ENCODE measurements around the gene DEPDC4.
"Not testable (repeated sequence)": the region's sequence is repeated elsewhere in the genome, so short reads cannot be mapped to it uniquely, and the experiment has no call there.

DEPDC4 gene

DNA sequence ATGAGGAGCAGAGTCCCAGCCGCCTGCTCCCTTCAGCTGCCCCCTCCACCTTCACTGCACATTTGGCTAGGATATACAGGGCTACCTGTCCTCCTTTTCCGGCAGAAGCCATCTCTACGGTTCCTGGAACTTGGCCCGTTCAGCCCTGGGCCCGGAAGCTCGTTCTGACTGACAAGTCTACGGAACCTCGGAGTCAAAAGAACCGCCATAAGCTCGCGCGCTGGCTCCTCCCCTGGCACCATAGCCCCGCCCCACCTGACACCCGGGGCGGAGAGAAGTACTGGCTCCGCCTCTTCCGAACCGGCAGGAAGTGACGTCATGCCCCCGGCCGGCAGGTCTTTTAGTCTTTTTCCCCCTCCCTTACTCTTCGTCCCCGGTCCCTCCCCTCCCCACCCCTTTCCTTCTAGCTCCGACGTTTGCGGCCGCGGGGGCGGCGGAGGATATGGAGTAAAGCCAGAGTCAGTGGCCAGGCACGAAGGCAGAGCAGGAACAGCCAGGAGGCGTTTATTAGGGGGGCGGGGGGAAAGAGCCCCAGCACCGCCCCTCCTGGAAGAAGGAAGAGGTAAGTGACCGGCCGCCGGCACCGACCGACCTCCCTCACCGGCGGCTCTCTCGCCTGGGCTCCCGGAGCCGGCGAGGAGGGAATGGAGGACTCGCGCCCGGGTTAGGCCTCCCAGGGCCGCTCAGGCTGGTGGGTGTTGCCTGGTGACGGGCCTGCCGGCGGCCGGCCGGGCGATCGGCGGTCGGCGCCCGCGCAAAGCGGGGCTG is at the start of gene DEPDC4, which contains the start of gene SCYL2:
Gene DEPDC4, minus strand, starts transcription at position 245 of the 768 bp plus-strand sequence. Its CDS starts 3 bp downstream, at position 242.
Gene SCYL2, plus strand, starts transcription at position 343 of the 768 bp plus-strand sequence. CDS start 15,794 bp downstream, outside the sequence.
- DNase-seq (ENCODE audit: low read depth in 2 of 3, low spot score in 1 of 3): peak; percentile 86 to 88 (median 87)

DNA sequence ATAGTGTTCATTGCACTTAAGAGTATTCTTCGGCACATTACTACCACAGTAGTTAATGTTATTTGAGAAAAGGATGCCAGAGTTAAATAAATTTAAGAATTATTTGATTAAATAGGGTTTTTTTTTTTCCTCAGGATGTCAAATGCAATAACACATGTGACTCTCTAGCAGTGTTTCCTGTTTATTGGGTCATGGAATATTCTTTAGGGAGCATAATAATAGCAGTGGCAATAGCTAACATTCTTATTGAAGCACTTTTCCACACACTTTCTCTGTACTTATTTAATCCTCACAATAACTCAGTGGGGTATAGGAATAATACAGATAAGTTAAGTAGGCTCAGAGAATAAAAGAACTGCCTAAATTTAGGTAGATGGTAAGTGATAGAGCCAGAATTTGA is 44.4 kb upstream of the DEPDC4 start:
- no peak for DNase-seq (ENCODE audit: low read depth in 2 of 3, low spot score in 1 of 3)

DNA sequence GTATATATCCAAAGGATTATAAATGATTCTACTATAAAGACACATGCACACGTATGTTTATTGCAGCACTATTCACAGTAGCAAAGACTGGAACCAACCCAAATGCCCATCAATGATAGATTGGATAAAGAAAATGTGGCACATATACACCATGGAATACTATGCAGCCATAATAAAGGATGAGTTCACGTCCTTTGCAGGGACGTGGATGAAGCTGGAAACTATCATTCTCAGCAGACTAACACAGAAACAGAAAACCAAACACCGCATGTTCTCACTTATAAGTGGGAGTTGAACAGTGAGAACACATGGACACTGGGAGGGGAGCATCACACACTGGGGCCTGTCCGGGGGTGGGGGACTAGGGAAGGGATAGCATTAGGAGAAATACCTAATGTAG is 41.3 kb upstream of the DEPDC4 start:
- DNase-seq (ENCODE audit: low read depth in 2 of 3, low spot score in 1 of 3): not testable (repeated sequence)

DNA sequence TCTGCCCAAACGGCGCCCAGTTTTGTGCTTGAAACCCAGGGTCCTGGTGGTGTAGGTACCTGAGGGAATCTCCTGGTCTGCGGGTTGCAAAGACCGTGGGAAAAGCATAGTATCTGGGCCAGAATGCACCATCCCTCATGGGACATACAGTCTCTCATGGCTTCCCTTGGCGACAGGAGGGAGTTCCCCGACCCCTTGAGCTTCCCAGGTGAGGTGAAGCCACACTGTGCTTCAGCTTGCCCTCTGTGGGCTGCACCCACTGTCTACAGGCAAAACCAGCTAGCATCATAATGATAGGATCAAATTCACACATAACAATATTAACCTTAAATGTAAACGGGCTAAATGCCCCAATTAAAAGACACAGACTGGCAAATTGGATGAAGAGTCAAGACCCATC is 37.5 kb upstream of the DEPDC4 start:
- not testable (repeated sequence) for DNase-seq (ENCODE audit: low read depth in 2 of 3, low spot score in 1 of 3)

DNA sequence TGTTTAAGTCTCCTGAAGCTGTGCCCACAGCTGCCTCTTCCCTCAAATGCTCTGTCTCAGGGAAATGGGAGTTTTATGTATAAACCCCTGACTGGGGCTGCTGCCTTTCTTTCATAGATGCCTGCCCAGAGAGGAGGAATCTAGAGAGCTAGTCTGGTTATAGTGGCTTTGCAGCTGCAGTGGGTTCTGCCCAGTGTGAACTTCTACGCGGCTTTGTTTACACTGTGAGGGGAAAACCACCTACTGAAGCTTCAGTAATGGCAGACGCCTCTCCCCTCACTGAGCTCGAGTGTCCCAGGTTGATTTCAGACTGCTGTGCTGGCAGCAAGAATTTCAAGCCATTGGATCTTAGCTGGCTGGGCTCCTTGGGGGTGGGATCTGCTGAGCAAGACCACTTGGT is 37.0 kb upstream of the DEPDC4 start:
- DNase-seq (ENCODE audit: low read depth in 2 of 3, low spot score in 1 of 3): no peak

DNA sequence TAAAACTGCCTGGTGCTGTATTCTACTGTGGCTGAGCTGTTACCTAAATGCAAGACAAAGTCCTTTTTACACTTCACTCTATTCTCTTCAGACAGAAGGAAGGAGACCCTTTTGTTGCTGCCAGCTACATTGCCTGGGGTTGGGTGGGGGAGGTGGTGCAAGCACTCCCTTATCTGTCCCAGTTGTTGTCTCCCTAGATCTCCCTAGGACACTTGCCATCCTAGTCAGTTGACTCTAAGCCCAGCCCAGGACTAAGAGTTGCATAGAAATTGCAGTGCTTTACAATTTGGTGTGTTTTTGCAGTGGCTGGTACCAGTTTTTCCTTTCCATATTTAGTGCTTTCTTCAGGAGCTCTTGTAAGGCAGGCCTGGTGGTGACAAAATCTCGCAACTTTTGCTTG is 35.2 kb upstream of the DEPDC4 start:
- no peak for DNase-seq (ENCODE audit: low read depth in 2 of 3, low spot score in 1 of 3)

DNA sequence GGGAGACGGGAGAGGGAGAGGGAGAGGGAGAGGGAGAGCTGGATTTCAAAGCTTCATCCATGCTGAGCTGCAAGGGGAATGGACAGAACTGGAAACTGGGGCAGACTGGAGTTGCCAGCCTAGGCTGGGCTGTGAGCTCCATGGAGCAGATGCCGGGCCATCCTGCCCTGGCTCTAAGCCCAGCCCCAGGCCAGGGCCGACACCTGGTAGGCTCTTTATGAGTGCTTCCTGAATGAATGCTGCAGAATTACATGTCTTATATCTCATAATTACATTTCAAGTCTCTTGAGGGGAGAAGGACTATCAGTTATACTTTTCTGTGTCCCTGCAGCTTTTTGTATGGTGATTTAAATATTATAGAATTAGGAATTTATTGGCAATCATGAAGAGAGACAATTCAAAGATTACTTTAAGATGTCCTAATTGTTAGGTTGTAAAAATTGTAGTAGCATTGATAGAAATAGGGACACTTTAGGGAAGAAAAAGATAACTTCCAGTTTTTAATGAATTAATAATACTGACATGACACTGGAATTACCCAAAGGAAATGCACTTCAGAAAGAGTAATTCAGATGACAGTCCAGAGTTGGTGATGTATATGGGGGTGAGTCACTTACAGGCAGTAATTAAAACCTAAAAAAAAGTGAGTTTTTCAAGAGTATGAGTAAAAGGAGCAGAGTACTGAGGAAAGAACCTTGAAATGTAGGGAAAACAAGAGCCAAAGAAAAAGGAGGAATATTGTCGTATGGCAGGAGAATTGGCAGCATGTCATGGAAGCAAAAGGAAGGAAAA is 29.1 kb upstream of the DEPDC4 start:
- no peak for DNase-seq (ENCODE audit: low read depth in 2 of 3, low spot score in 1 of 3)

DNA sequence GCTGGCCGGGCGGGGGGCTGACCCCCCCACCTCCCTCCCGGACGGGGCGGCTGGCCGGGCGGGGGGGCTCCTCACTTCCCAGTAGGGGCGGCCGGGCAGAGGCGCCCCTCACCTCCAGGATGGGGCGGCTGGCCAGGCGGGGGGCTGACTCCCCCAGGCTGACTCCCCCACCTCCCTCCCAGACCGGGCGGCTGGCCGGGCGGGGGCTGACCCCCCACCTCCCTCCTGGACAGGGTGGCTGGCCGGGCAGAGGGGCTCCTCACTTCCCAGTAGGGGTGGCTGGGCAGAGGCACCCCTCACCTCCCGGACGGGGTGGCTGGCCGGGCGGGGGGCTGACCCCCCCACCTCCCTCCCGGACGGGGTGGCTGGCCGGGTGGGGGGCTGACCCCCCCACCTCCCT is 27.5 kb upstream of the DEPDC4 start:
- DNase-seq (ENCODE audit: low read depth in 2 of 3, low spot score in 1 of 3): not testable (repeated sequence)

DNA sequence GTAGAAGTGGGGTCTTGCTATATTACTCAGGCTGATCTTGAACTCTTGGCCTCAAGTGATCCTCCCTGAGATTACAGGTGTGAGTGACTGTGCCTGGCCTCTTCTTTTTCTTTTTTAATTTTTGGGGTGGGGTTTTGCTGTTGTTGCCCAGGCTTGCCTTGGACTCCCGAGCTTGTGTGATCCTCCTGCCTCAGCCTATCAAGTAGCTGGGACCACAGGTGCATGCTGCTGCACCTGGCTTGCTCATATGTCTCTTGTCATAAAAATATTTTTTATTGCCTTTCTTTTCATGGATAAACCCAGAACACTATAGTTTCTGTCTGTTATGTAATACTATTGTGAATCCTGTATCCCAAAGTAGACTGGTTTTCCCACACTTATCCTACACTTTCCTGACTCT is 26.1 kb upstream of the DEPDC4 start:
- no peak for DNase-seq (ENCODE audit: low read depth in 2 of 3, low spot score in 1 of 3)

DNA sequence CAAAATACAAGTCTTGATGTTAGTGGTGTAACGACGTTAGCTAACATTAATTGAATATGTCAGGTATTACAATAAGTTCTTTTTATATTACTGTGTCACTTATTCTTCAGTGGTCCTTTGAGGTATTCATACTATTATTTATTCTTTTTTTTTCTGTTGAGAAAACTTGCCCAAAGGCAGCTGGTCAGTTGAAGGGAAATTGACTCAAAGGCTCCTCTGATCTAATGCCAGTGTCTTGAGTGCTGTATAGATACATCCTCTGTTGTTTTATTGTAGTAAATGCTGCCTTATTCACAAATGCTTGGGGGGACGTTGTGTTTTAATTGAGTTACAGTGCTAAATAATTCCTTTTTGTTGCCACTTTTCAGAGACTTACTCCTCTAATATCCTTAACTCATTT is 23.1 kb upstream of the DEPDC4 start:
- no peak for DNase-seq (ENCODE audit: low read depth in 2 of 3, low spot score in 1 of 3)

DNA sequence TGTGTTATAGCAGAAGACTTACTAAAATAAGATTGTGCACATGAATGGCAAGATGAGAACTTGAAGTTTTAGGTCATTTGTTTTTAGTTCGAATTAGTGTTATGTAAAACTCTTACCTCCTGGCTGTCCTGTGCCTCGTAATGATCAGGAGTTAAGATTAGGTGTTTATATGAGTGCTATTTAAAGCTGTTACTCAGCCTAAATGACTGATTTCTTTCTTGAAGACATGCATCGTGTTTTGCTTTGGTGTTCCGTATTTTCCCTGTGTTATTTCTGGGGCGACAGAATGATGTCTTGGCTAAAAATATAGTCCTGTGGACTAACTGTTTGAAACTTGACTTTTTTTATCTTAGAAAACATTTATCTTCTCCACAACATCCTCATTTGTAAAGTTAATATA is 22.2 kb upstream of the DEPDC4 start:
- DNase-seq (ENCODE audit: low read depth in 2 of 3, low spot score in 1 of 3): no peak

DNA sequence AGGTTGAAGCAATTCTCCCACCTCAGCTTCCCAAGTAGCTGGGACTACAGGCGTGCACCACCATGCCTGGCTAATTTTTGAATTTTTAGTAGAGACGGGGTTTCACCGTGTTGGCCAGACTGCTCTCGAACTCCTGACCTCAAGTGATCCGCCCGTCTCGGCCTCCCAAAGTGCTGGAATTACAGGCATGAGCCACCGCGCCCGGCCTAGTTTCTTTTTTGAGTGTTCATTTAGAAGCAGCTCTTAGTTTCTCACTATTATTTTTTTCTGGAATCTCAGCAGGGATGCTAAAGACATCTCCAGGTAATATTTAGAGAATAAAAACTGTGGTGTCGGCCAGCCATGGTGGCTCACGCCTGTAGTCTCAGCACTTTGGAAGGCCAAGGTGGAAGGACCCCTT is 17.7 kb upstream of the DEPDC4 start:
- not testable (repeated sequence) for DNase-seq (ENCODE audit: low read depth in 2 of 3, low spot score in 1 of 3)

DNA sequence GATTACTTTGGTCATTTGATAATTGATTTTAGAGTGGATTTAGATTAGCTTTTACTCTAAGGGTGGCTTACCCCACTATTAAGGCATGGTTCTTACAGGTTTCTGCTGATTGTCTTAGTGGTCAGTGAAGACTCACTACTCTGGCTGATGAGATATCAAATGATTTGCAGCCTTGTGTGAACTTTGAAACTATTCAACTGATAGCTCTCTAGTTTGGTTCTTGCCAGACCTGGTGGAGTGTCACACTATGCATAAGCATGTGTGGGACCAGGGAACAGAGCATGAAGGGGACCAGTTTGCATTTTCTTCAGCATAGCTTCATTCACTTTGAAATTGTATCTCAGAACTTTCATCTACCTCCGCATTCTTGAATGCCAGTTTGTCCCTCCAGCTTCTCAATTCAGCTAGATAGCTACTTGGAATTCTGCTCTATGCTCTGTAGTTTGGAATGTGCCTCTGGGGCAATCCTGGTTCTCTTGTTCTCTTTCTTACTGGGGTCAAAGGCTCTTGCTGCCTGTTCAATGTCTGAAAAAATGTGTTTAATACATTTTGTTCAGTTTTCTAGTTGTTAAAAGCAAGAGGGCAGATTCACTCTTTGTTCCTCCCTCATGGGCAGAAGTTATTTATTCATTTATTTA is 12.8 kb upstream of the DEPDC4 start:
- DNase-seq (ENCODE audit: low read depth in 2 of 3, low spot score in 1 of 3): no peak

DNA sequence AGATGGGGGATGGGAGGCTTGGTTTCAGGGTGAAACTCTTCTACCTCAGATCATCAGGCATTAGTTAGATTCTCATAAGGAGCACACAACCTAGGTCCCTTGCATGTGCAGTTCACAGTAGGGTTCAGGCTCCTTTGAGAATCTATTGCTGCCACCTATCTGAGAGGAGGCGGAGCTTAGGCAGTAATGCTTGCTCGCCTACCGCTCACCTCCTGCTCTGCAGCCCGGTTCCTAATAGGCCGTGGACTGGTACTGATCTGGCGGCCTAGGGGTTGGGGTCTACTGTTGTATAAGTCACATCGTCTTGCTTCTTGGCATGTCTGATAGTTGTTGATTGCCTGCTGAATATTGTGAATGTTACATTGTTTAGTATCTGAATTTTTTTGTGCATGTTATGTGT is 12.3 kb upstream of the DEPDC4 start:
- no peak for DNase-seq (ENCODE audit: low read depth in 2 of 3, low spot score in 1 of 3)

DNA sequence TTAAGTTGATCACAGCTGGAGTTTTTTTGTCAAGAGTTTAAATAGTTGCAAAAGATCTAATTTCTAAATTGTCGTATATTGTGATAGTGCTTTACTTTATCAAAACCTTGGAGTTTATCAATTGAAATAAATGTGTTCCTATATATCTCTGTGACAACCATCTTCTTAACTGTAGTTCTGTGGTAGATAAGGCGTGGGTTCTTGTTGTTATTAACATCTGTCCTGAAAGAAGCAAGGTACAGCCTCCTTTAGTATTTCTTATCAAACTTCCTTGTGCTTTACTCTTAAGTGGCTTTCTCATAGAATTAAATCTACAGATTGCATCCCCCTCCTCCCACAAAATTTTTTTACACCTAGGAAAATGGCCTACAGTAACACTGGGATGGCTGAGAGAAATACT is 7.4 kb upstream of the DEPDC4 start:
- DNase-seq (ENCODE audit: low read depth in 2 of 3, low spot score in 1 of 3): no peak

DNA sequence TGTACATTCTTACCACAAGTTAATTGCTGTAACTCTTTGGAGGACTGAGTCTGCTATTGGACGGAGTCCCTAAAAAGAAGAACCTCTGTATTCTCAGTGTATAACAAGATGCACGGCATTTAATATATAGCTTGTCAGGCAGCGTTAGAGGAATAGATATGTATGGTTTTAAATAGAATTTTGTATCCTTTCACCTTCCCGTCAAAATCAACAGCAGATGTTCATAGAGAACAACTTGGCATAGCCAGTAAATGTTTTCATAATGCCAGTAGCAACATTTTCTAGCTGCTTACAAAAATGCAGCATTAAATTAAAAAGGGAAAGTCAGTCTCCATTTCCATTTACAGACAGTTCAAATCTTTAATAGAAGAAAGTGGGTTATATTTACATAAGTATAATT is 6.9 kb upstream of the DEPDC4 start:
- DNase-seq (ENCODE audit: low read depth in 2 of 3, low spot score in 1 of 3): no peak

DNA sequence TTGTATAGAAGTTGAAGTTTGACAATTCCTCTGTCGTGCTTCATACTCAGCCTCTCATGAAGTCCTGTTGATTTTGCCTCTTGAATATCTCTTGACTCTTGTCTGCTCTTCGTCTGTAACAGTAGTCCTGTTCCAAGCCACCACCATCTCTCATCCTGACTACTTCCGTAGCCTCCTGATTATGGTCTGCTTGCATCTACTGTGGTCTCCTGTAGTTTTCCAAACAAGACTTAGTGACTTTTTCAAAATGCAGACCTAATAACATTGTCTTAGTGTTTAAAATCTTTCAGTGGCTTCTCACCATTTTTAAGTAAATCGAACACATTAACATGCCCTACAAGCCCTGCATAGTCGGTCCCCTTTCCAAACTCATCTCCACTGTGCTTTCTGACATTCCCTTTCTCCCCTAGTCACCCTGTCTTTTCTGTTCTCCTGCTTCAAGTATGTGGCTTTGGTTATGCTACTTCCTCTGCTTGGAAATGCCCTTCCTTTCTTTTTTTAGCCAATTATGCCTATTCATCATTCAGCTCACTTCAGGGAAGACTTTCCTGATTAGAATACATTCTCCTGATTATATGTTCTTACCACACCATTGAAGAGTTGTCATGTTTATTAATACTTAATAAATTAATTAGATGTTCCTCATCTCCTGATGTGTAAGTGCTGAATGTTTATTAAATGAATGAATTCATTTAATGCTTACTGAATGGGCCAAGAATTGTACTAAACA is 2.1 kb upstream of the DEPDC4 start:
- no peak for DNase-seq (ENCODE audit: low read depth in 2 of 3, low spot score in 1 of 3)

DNA sequence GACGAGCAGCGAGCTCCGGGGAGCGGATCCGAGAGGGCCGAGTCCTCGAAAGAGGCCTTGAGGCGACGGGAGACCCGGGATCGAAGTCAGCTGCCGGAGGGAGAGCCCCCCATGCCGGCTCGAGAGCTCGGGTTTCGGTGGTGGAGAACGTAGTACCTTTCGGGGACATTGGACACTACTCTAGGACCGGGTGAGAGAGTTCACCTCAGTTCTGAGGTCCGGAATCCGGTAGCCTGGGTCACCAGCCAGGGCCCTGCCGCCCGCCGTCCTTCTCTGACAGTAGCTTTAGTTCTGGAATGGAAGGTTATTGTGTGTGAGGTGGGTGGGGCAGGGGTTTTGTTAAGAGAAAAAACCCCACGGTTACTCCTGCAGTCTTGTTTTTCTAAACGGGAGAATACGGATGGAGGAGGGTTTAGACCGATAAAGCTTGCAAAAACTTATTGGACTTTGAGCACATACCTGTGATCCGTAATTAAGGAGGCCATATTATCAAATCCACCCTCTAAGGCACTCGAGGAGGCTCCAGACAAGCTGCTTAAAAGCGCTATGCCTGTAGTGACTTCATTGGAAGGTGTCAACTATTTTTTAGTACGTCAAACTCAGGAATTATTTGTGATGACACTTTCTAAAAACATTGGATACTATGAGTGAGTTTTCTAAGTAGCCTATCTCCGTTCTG is 863 bp upstream of the DEPDC4 start:
- peak in 1 of 3 donors; percentile 2 for DNase-seq (ENCODE audit: low read depth in 2 of 3, low spot score in 1 of 3)

DNA sequence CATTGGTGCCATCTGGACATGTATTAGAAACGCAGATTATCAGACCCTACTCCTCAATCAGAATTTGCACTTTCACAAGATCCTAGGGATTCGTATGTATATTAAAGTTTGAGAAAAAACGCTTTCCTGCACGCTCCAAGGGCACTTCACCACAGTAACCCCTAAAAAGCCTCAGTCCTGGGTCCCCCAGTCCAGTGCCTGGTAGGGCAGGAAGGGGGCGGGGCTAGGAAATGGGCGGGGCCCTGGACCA is 369 bp downstream of the DEPDC4 start:
- DNase-seq (ENCODE audit: low read depth in 2 of 3, low spot score in 1 of 3): peak; percentile 81 to 95 (median 94)

DNA sequence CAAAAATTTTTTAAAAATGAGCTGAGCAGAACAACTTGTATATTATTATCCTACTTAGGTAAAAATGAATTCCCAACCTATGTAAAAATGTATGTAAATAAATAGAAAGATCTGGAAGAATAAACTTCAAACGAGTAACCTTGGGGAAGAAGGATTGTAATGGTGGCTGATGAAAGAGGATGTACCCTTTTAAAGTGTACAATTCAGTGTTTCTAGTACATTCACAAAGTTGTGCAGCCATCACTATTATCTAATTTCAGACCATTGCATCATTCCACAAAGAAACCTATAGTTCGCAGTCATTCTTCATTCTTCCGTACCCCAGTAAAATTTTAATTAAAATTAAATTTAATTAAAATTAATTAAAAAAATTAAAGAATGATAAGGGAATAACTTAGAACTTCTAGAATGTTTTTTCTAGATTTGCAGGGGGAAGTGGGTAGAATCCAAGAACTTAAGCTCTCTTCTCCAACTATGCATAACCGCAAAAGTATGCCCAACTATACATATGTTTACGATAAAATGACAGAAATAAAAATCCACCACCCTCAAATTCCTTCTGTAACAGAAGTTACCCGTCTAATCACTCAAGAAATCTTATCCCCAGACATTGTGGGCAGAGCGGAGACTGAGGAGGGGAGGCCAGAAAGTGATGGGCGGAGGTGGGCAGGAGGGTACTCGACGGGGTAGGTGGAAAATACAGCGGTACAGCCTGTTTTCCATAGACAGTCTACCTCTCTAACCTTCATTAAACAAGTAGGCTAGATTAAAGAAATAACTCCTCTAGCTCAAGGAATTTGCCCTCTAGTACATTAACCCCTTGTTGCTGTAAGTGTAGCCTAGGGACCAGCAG is 921 bp downstream of the DEPDC4 start:
- DNase-seq (ENCODE audit: low read depth in 2 of 3, low spot score in 1 of 3): peak in 1 of 3 donors; percentile 1

Measured in stimulated activated CD4-positive, alpha-beta T cell treated with anti-CD3 and anti-CD28 coated beads, Interleukin-12 subunit alpha, Interleukin-12 subunit beta, amount 100 ng/mL, for 48 hours (primary cell).